Neuron (in vitro differentiated cells): ENCODE measurements around the gene PALMD.

Experiments used
- H2AFZ ChIP-seq: one replicate; pipeline ENCODE4 v1.6.1; 2013; ENCODE audit warnings: low read depth, mild to moderate bottlenecking, inconsistent platforms, low read length, moderate library complexity
- H3K27me3 ChIP-seq: one replicate; pipeline ENCODE4 v1.6.1; 2013; ENCODE audit warnings: low read length; ENCODE audit not compliant: insufficient read depth
- H3K36me3 ChIP-seq: one replicate; pipeline ENCODE4 v1.6.1; 2013; ENCODE audit warnings: low read length; ENCODE audit not compliant: insufficient read depth
- H3K4me1 ChIP-seq: one replicate; pipeline ENCODE4 v1.6.1; 2013; ENCODE audit warnings: low read length; ENCODE audit not compliant: insufficient read depth
- H3K4me3 ChIP-seq: 2 replicates; pipeline ENCODE4 v1.5.1; 2013; ENCODE audit warnings: mild to moderate bottlenecking, low read length, moderate library complexity
- H3K9me3 ChIP-seq: one replicate; pipeline ENCODE4 v1.6.1; 2013; ENCODE audit warnings: low read length

Gene PALMD

GRCh38 chr1:99614728-99615127, 31.2 kb upstream of the PALMD start:
- H3K4me3 ChIP-seq, result no peak overlapping the region
- H3K4me1 ChIP-seq, result no peaks in the 10 kb centered on the region
- no peaks in the 10 kb centered on the region for H3K9me3 ChIP-seq
- no peaks in the 10 kb centered on the region for H3K36me3 ChIP-seq
- H2AFZ ChIP-seq, result no peak overlapping the region
- H3K27me3 ChIP-seq, result no peaks in the 10 kb centered on the region

- Histone ChIP-seq H3K36me3 (no peaks in the 10 kb centered on the region), H2AFZ (no peak overlapping the region), H3K9me3 (peaks cover 1% of the 10 kb centered on the region), H3K4me3 (no peak overlapping the region), H3K27me3 (no peaks in the 10 kb centered on the region), H3K4me1 (peaks cover 3% of the 10 kb centered on the region)
Observed at GRCh38 chr1:99619583-99619982, 26.3 kb upstream of the PALMD start.

- no peaks in the 10 kb centered on the region for H3K27me3 ChIP-seq
- H3K9me3 ChIP-seq, result peaks cover 1% of the 10 kb centered on the region
- H3K4me1 ChIP-seq, result peaks cover 3% of the 10 kb centered on the region
Observed at GRCh38 chr1:99621340-99621901, 24.5 kb upstream of the PALMD start.

GRCh38 chr1:99622702-99623347, 23.1 kb upstream of the PALMD start:
- no peaks in the 10 kb centered on the region for H3K27me3 ChIP-seq
- peaks cover 1% of the 10 kb centered on the region for H3K9me3 ChIP-seq
- H2AFZ ChIP-seq, result no peak overlapping the region
- no peak overlapping the region for H3K4me3 ChIP-seq
- H3K4me1 ChIP-seq, result peaks cover 3% of the 10 kb centered on the region
- no peaks in the 10 kb centered on the region for H3K36me3 ChIP-seq

More at GRCh38 chr1:99621340-99621901, 24.5 kb upstream of the PALMD start:
- H3K4me3 ChIP-seq, result no peak overlapping the region
- H3K36me3 ChIP-seq, result no peaks in the 10 kb centered on the region
- H2AFZ ChIP-seq, result no peak overlapping the region

GRCh38 chr1:99623554-99623953, 22.4 kb upstream of the PALMD start:
- H3K36me3 ChIP-seq, result no peaks in the 10 kb centered on the region
- no peak overlapping the region for H2AFZ ChIP-seq
- H3K4me1 ChIP-seq, result peaks cover 3% of the 10 kb centered on the region
- H3K4me3 ChIP-seq, result no peak overlapping the region
- H3K9me3 ChIP-seq, result peaks cover 1% of the 10 kb centered on the region
- H3K27me3 ChIP-seq, result no peaks in the 10 kb centered on the region

- Histone ChIP-seq H3K4me3 (no peak overlapping the region), H3K36me3 (no peaks in the 10 kb centered on the region), H3K4me1 (peaks cover 3% of the 10 kb centered on the region), H3K9me3 (peaks cover under 1% of the 10 kb centered on the region), H3K27me3 (no peaks in the 10 kb centered on the region), H2AFZ (no peak overlapping the region)
Observed at GRCh38 chr1:99627615-99628014, 18.3 kb upstream of the PALMD start.

GRCh38 chr1:99629164-99629563, 16.7 kb upstream of the PALMD start:
- Histone ChIP-seq H3K9me3 (no peaks in the 10 kb centered on the region), H3K4me3 (no peak overlapping the region), H3K4me1 (peaks cover 10% of the 10 kb centered on the region), H3K27me3 (no peaks in the 10 kb centered on the region), H2AFZ (no peak overlapping the region), H3K36me3 (no peaks in the 10 kb centered on the region)

GRCh38 chr1:99634971-99635624, 10.8 kb upstream of the PALMD start:
- no peaks in the 10 kb centered on the region for H3K27me3 ChIP-seq
- H3K9me3 ChIP-seq, result no peaks in the 10 kb centered on the region
- H2AFZ ChIP-seq, result no peak overlapping the region
- H3K4me1 ChIP-seq, result peaks cover 13% of the 10 kb centered on the region
- no peaks in the 10 kb centered on the region for H3K36me3 ChIP-seq
- no peak overlapping the region for H3K4me3 ChIP-seq

GRCh38 chr1:99635664-99636063, 10.2 kb upstream of the PALMD start:
- H3K4me3 ChIP-seq, result no peak overlapping the region
- H3K36me3 ChIP-seq, result no peaks in the 10 kb centered on the region
- H3K9me3 ChIP-seq, result no peaks in the 10 kb centered on the region
- no peak overlapping the region for H2AFZ ChIP-seq
- H3K27me3 ChIP-seq, result no peaks in the 10 kb centered on the region
- peaks cover 13% of the 10 kb centered on the region for H3K4me1 ChIP-seq

GRCh38 chr1:99636647-99637175, 9.2 kb upstream of the PALMD start:
- H2AFZ ChIP-seq, result no peak overlapping the region

GRCh38 chr1:99638853-99639252, 7.1 kb upstream of the PALMD start:
- H2AFZ ChIP-seq, result no peak overlapping the region
- peaks cover 5% of the 10 kb centered on the region for H3K4me1 ChIP-seq
- no peaks in the 10 kb centered on the region for H3K9me3 ChIP-seq
- no peaks in the 10 kb centered on the region for H3K27me3 ChIP-seq
- no peak overlapping the region for H3K4me3 ChIP-seq
- no peaks in the 10 kb centered on the region for H3K36me3 ChIP-seq

More at GRCh38 chr1:99636647-99637175, 9.2 kb upstream of the PALMD start:
- Histone ChIP-seq H3K9me3 (no peaks in the 10 kb centered on the region), H3K27me3 (no peaks in the 10 kb centered on the region), H3K4me1 (peaks cover 13% of the 10 kb centered on the region), H3K4me3 (no peak overlapping the region), H3K36me3 (no peaks in the 10 kb centered on the region)

GRCh38 chr1:99639408-99639807, 6.5 kb upstream of the PALMD start:
- no peak overlapping the region for H3K4me3 ChIP-seq
- peaks cover 4% of the 10 kb centered on the region for H3K4me1 ChIP-seq
- no peak overlapping the region for H2AFZ ChIP-seq
- no peaks in the 10 kb centered on the region for H3K36me3 ChIP-seq
- no peaks in the 10 kb centered on the region for H3K27me3 ChIP-seq
- no peaks in the 10 kb centered on the region for H3K9me3 ChIP-seq

GRCh38 chr1:99639945-99640344, 6.0 kb upstream of the PALMD start:
- no peak overlapping the region for H2AFZ ChIP-seq
- no peaks in the 10 kb centered on the region for H3K27me3 ChIP-seq
- no peak overlapping the region for H3K4me3 ChIP-seq
- no peaks in the 10 kb centered on the region for H3K9me3 ChIP-seq
- H3K36me3 ChIP-seq, result no peaks in the 10 kb centered on the region
- H3K4me1 ChIP-seq, result peaks cover 9% of the 10 kb centered on the region
